ENCODE data around the gene HKDC1. TPM values are rescaled to one million over a fixed set of nuclear protein-coding genes. Genes with fewer than 3 reads are reported as not detected.

HKDC1 gene
- total RNA-seq, 2 experiments from 2014 or later = not detected

- CTCF ChIA-PET (ENCODE audit: unreplicated experiment) = no interaction called here
- Histone ChIP-seq H4K20me1 (ENCODE audit: insufficient read depth, low read length) (no peaks in the 10 kb centered on the region), H3K4me1 (ENCODE audit: insufficient read depth, low read length, poor library complexity, severe bottlenecking) (no peaks in the 10 kb centered on the region), H3K9me2 (ENCODE audit: insufficient read depth, low read length) (no peaks in the 10 kb centered on the region), H2AFZ (ENCODE audit: low read length) (no peak overlapping the region), H3K79me2 (ENCODE audit: insufficient read depth, low read depth, low read length) (no peaks in the 10 kb centered on the region), H3K4me2 (ENCODE audit: low read length) (no peak overlapping the region), H3K36me3 (ENCODE audit: insufficient read depth, low read length) (no peaks in the 10 kb centered on the region), H3K9me3 (ENCODE audit: low read length) (no peaks in the 10 kb centered on the region), H3K4me3 (ENCODE audit: low read depth, low read length, poor library complexity, severe bottlenecking) (no peak overlapping the region), H3K27ac (ENCODE audit: low read depth, low read length, poor library complexity, severe bottlenecking) (no peak overlapping the region)
- intact Hi-C loops (cut with micrococcal nuclease; ENCODE audit: unreplicated experiment) = no loop called here
- no TSS peak for BruUV-seq (replicated peaks)
- DNase-seq (ENCODE audit: low spot score) = no peak
- POLR2A ChIA-PET = interaction anchor here (0.8 to 1.0 kb wide), 2 partner anchors 11 to 149 kb away, joined by 3 to 4 read pairs; no protein-coding TSS in a partner anchor
- TF ChIP-seq EZH2phosphoT487 (IDR thresholded peaks at IDR 0.05; ENCODE audit: borderline replicate concordance, low read depth, low read length) (no peak), CTCF (conservative IDR thresholded peaks at IDR 0.05; ENCODE audit: low read length) (no peak)
Observed at GRCh38 chr10:69242040-69242851, 22.1 kb downstream of the HKDC1 start.

- H3K4me1 ChIP-seq (ENCODE audit: insufficient read depth, low read length, poor library complexity, severe bottlenecking) = no peaks in the 10 kb centered on the region
- no peak for DNase-seq (ENCODE audit: low spot score)
- no TSS peak for BruUV-seq (replicated peaks)
- no peaks in the 10 kb centered on the region for H3K36me3 ChIP-seq (ENCODE audit: insufficient read depth, low read length)
- no peak overlapping the region for H3K27ac ChIP-seq (ENCODE audit: low read depth, low read length, poor library complexity, severe bottlenecking)
- POLR2A ChIA-PET = interaction anchor here (0.7 to 1.0 kb wide), 3 partner anchors 10 to 149 kb away, joined by 3 to 4 read pairs (median 4); no protein-coding TSS in a partner anchor
- H3K79me2 ChIP-seq (ENCODE audit: insufficient read depth, low read depth, low read length) = no peaks in the 10 kb centered on the region
- no peaks in the 10 kb centered on the region for H4K20me1 ChIP-seq (ENCODE audit: insufficient read depth, low read length)
- CTCF ChIA-PET (ENCODE audit: unreplicated experiment) = interaction anchor here (0.6 kb wide), 1 partner anchor 1208 kb away, joined by 3 read pairs; no protein-coding TSS in a partner anchor
- intact Hi-C loops (cut with micrococcal nuclease; ENCODE audit: unreplicated experiment) = no loop called here
- H3K4me2 ChIP-seq (ENCODE audit: low read length) = no peak overlapping the region
- no peak overlapping the region for H2AFZ ChIP-seq (ENCODE audit: low read length)
- TF ChIP-seq EZH2phosphoT487 (IDR thresholded peaks at IDR 0.05; ENCODE audit: borderline replicate concordance, low read depth, low read length) (no peak), CTCF (conservative IDR thresholded peaks at IDR 0.05; ENCODE audit: low read length) (no peak)
- H3K9me2 ChIP-seq (ENCODE audit: insufficient read depth, low read length) = no peaks in the 10 kb centered on the region
- H3K4me3 ChIP-seq (ENCODE audit: low read depth, low read length, poor library complexity, severe bottlenecking) = no peak overlapping the region
- no peaks in the 10 kb centered on the region for H3K9me3 ChIP-seq (ENCODE audit: low read length)
Observed at GRCh38 chr10:69242852-69243212, 22.7 kb downstream of the HKDC1 start.

- no peak for DNase-seq (ENCODE audit: low spot score)
- no peak for TF ChIP-seq CTCF (conservative IDR thresholded peaks at IDR 0.05; ENCODE audit: low read length)
- no peak for TF ChIP-seq EZH2phosphoT487 (IDR thresholded peaks at IDR 0.05; ENCODE audit: borderline replicate concordance, low read depth, low read length)
- intact Hi-C loops (cut with micrococcal nuclease; ENCODE audit: unreplicated experiment) = no loop called here
- Histone ChIP-seq H3K9me2 (ENCODE audit: insufficient read depth, low read length) (no peaks in the 10 kb centered on the region), H3K9me3 (ENCODE audit: low read length) (no peaks in the 10 kb centered on the region), H3K4me2 (ENCODE audit: low read length) (no peak overlapping the region), H3K36me3 (ENCODE audit: insufficient read depth, low read length) (no peaks in the 10 kb centered on the region), H3K4me3 (ENCODE audit: low read depth, low read length, poor library complexity, severe bottlenecking) (no peak overlapping the region), H2AFZ (ENCODE audit: low read length) (no peak overlapping the region), H3K4me1 (ENCODE audit: insufficient read depth, low read length, poor library complexity, severe bottlenecking) (no peaks in the 10 kb centered on the region), H3K27ac (ENCODE audit: low read depth, low read length, poor library complexity, severe bottlenecking) (no peak overlapping the region), H3K79me2 (ENCODE audit: insufficient read depth, low read depth, low read length) (no peaks in the 10 kb centered on the region), H4K20me1 (ENCODE audit: insufficient read depth, low read length) (no peaks in the 10 kb centered on the region)
- ChIA-PET CTCF (ENCODE audit: unreplicated experiment) (interaction anchor here (0.6 kb wide), 1 partner anchor 1207 kb away, joined by 3 read pairs; no protein-coding TSS in a partner anchor), POLR2A (interaction anchor here (1.0 kb wide), 1 partner anchor 9 kb away, joined by 4 read pairs; no protein-coding TSS in a partner anchor)
- no TSS peak for BruUV-seq (replicated peaks)
Observed at GRCh38 chr10:69243817-69244216, 23.7 kb downstream of the HKDC1 start.
